GM12878 (cell line): ENCODE measurements around the gene FAM227A. TPM values are rescaled to one million over a fixed set of nuclear protein-coding genes. Genes with fewer than 3 reads are reported as not detected.
A peak's percentile ranks its signal among the peaks of the same experiment; 100 is the strongest.

ENCODE experiments used
- BACH1 ChIP-seq: fragments of 450-650 bp; IDR thresholded peaks from 2 replicates; pipeline ENCODE4 v1.6.1; 2017; ENCODE audit warnings: mild to moderate bottlenecking, borderline replicate concordance
- BHLHE40 ChIP-seq, 2 experiments: fragments of 450-650 bp in 1 of 2; IDR thresholded peaks; 2 replicates each; pipeline ENCODE4 v1.6.1; 2011 to 2017; ENCODE audit warnings: low read depth in 2 of 2, borderline replicate concordance in 1 of 2, improper control_type of control experiment in 1 of 2, low read length in 1 of 2, mild to moderate bottlenecking in 1 of 2
- CHD4 ChIP-seq: fragments of 200-600 bp; sonication (generic); IDR thresholded peaks from 2 replicates; pipeline ENCODE4 v1.6.1; 2016; ENCODE audit warnings: mild to moderate bottlenecking
- EP300 ChIP-seq, 2 experiments: fragments of 150-350 bp in 1 of 2; IDR thresholded peaks; 2 replicates each; pipeline ENCODE4 v1.6.1; 2011 to 2012; ENCODE audit warnings: low read depth in 2 of 2, low read length in 2 of 2, borderline replicate concordance in 1 of 2, improper control_type of control experiment in 1 of 2, inconsistent platforms in 1 of 2; ENCODE audit not compliant: control insufficient read depth in 1 of 2
- HCFC1 ChIP-seq: fragments of 150-350 bp; IDR thresholded peaks from 2 replicates; pipeline ENCODE4 v1.6.1; 2014; ENCODE audit warnings: low read length
- HSF1 ChIP-seq: fragments of 150-350 bp; IDR thresholded peaks from 2 replicates; pipeline ENCODE4 v1.6.1; 2014; ENCODE audit warnings: mild to moderate bottlenecking, low read depth, low read length
- JUND ChIP-seq: IDR thresholded peaks from 2 replicates; pipeline ENCODE4 v1.6.1; 2012; ENCODE audit warnings: low read depth, mild to moderate bottlenecking, low read length, improper control_type of control experiment, moderate library complexity
- NR2F1 ChIP-seq: fragments of 450-650 bp; conservative IDR thresholded peaks from 2 replicates; pipeline ENCODE4 v1.6.1; 2017; ENCODE audit warnings: mild to moderate bottlenecking
- SMC3 ChIP-seq: IDR thresholded peaks from 2 replicates; pipeline ENCODE4 v1.6.1; 2011; ENCODE audit warnings: low read length, improper control_type of control experiment, borderline replicate concordance
- SUPT20H ChIP-seq: IDR thresholded peaks from 2 replicates; pipeline ENCODE4 v1.6.1; 2011; ENCODE audit warnings: low read depth, mild to moderate bottlenecking, low read length, moderate library complexity, borderline replicate concordance; ENCODE audit not compliant: control insufficient read depth
- TCF12 ChIP-seq: IDR thresholded peaks from 2 replicates; pipeline ENCODE4 v1.6.1; 2011; ENCODE audit warnings: low read depth, mild to moderate bottlenecking, low read length
- ZBTB11 ChIP-seq: fragments of 450-650 bp; formaldehyde crosslinking; IDR thresholded peaks from 2 replicates; pipeline ENCODE4 v1.5.0; 2022; ENCODE audit warnings: mild to moderate bottlenecking, missing genetic modification characterization
- ZNF592 ChIP-seq: fragments of 450-650 bp; IDR thresholded peaks from 2 replicates; pipeline ENCODE4 v1.6.1; 2017; ENCODE audit warnings: mild to moderate bottlenecking, moderate library complexity
- polyA plus RNA-seq, 11 experiments: library from polyadenylated mRNA; depleted of rRNA in 4 of 11; unstranded in 6 of 11; stranded (reverse) in 5 of 11; fragments of >200 nt; fragmentation: Nextera tagmentation in 4 of 11; fragmentation: Illumina TruSeq in 1 of 11; extraction: Ambion mirVana in 4 of 11; extraction: Trizol in 1 of 11; gene quantifications; 1 replicate in 1 of 11; 2 replicates in 10 of 11; pipeline versions ENCODE4 v1.2.1 to v1.2.3, GENCODE V29; 2011 to 2016; ENCODE audit warnings: inconsistent platforms in 2 of 11, missing spikeins in 2 of 11, low read depth in 1 of 11
- total RNA-seq, 4 experiments: library from RNA; depleted of rRNA in 3 of 4; stranded (reverse); fragments of >200 nt in 3 of 4; fragmentation: Illumina TruSeq in 1 of 4; extraction: Trizol in 1 of 4; gene quantifications; 2 replicates each; pipeline versions ENCODE4 v1.2.1 to v1.2.3, GENCODE V29; 2013 to 2021
- TF ChIP-seq, protein P1 (sequence below): IDR thresholded peaks from 2 replicates; pipeline ENCODE4 v1.6.1; 2011; ENCODE audit warnings: mild to moderate bottlenecking, low read depth, low read length, moderate library complexity; ENCODE audit not compliant: insufficient replicate concordance
- TF ChIP-seq, protein P2 (sequence below): fragments of 450-650 bp; IDR thresholded peaks from 2 replicates; pipeline ENCODE4 v1.6.1; 2017; ENCODE audit warnings: borderline replicate concordance

The FAM227A gene
- total and polyA plus RNA-seq, 10 of the 15 experiments (the other 5 are each of a cell fraction or from before 2014, with no cell fraction given): 0.02 to 0.59 (median 0.25) TPM

- peak; percentile 79 for TF ChIP-seq ZBTB11 (CRISPR knock-in tag)
- TF ChIP-seq TCF12: peak; percentile 40; the same call in 1 of the 2 replicates
- no peak for TF ChIP-seq CHD4
- peak; percentile 55; the same call in 1 of the 2 replicates for TF ChIP-seq NR2F1
- TF ChIP-seq HSF1: no peak
- TF ChIP-seq, protein P1, sequence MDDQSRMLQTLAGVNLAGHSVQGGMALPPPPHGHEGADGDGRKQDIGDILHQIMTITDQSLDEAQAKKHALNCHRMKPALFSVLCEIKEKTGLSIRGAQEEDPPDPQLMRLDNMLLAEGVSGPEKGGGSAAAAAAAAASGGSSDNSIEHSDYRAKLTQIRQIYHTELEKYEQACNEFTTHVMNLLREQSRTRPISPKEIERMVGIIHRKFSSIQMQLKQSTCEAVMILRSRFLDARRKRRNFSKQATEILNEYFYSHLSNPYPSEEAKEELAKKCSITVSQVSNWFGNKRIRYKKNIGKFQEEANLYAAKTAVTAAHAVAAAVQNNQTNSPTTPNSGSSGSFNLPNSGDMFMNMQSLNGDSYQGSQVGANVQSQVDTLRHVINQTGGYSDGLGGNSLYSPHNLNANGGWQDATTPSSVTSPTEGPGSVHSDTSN: peak; percentile 4
- no peak for TF ChIP-seq SUPT20H
- peak; percentile 49 to 70; a peak in 3 of 4 replicates for TF ChIP-seq BHLHE40 (IDR thresholded peaks at IDR 0.05; ENCODE audit: borderline replicate concordance in 1 of 2, low read depth in 2 of 2, low read length in 1 of 2)
- TF ChIP-seq HCFC1: peak; percentile 86
- TF ChIP-seq ZNF592: peak; percentile 89
- TF ChIP-seq, protein P2, sequence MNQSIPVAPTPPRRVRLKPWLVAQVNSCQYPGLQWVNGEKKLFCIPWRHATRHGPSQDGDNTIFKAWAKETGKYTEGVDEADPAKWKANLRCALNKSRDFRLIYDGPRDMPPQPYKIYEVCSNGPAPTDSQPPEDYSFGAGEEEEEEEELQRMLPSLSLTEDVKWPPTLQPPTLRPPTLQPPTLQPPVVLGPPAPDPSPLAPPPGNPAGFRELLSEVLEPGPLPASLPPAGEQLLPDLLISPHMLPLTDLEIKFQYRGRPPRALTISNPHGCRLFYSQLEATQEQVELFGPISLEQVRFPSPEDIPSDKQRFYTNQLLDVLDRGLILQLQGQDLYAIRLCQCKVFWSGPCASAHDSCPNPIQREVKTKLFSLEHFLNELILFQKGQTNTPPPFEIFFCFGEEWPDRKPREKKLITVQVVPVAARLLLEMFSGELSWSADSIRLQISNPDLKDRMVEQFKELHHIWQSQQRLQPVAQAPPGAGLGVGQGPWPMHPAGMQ: no peak
- TF ChIP-seq EP300 (IDR thresholded peaks at IDR 0.05; ENCODE audit: borderline replicate concordance in 1 of 2, control insufficient read depth in 1 of 2, low read depth in 2 of 2, low read length in 2 of 2): no peak
- TF ChIP-seq SMC3: peak; percentile 59; the same call in 1 of the 2 replicates
- TF ChIP-seq JUND: no peak
- peak; percentile 46; the same call in 1 of the 2 replicates for TF ChIP-seq BACH1
These were observed 25.6 kb upstream of the FAM227A start, which contains the start of gene TOMM22 (continued) for GRCh38 chr22:38681582-38682335.
